IMR-90 (cell line): ENCODE measurements around the gene NPTX2. TPM values are rescaled to one million over a fixed set of nuclear protein-coding genes. Genes with fewer than 3 reads are reported as not detected.

Experiments used
- ATAC-seq: fragments of 200-7000 bp; cut with Tn5 transposase; 2 replicates; pipeline ENCODE4 v1.9.1; 2020; ENCODE audit warnings: low read depth, mild to moderate bottlenecking, moderate library complexity
- BruUV-seq: library from RNA; stranded (reverse); fragments of 400-500 nt; replicated peaks from 2 replicates; lab custom pipeline; 2021; lab: Mats Ljungman, UMichigan
- CTCF ChIA-PET: fragments of 300-600 bp; formaldehyde crosslinking; extraction: SDS; loops from one replicate; lab custom pipeline; 2021; ENCODE audit warnings: antibody characterized with exemption; lab: Yijun Ruan, JAX
- POLR2A ChIA-PET: fragments of 300-600 bp; sonication (Branson Sonifier 250); formaldehyde crosslinking; loops from one replicate; lab custom pipeline; 2022; ENCODE audit warnings: antibody characterized with exemption; ENCODE audit not compliant: unreplicated experiment; lab: Charles Lee
- DNase-seq: peaks from one replicate; pipeline ENCODE4 v3.0.0; 2013
- H2AFZ ChIP-seq: replicated peaks from 2 replicates; pipeline ENCODE3; 2013; ENCODE audit warnings: low read length, mild to moderate bottlenecking; ENCODE audit not compliant: poor library complexity
- H2AK5ac ChIP-seq: 2 replicates; pipeline ENCODE4 v1.6.1; 2013; ENCODE audit warnings: low read depth, low read length, inconsistent platforms
- H2AK9ac ChIP-seq: replicated peaks from 2 replicates; pipeline ENCODE3; 2013; ENCODE audit warnings: mild to moderate bottlenecking, low read depth, low read length, moderate library complexity; ENCODE audit not compliant: poor library complexity
- H2BK120ac ChIP-seq: 2 replicates; pipeline ENCODE4 v1.6.1; 2013; ENCODE audit warnings: low read depth, low read length, inconsistent platforms
- H2BK15ac ChIP-seq: 3 replicates; pipeline ENCODE4 v1.6.1; 2013; ENCODE audit warnings: low read depth, low read length, inconsistent platforms
- H2BK20ac ChIP-seq: 2 replicates; pipeline ENCODE4 v1.6.1; 2013; ENCODE audit warnings: low read depth, mild to moderate bottlenecking, inconsistent platforms, low read length, moderate library complexity
- H2BK5ac ChIP-seq: 2 replicates; pipeline ENCODE4 v1.6.1; 2013; ENCODE audit warnings: mild to moderate bottlenecking, low read depth, low read length, inconsistent platforms; ENCODE audit not compliant: poor library complexity, severe bottlenecking
- H3K14ac ChIP-seq: replicated peaks from 2 replicates; pipeline ENCODE4 v1.6.1; 2013; ENCODE audit warnings: low read depth, low read length, inconsistent platforms
- H3K18ac ChIP-seq: 2 replicates; pipeline ENCODE4 v1.6.1; 2013; ENCODE audit warnings: low read depth, low read length, control low read depth
- H3K23ac ChIP-seq: 2 replicates; pipeline ENCODE4 v1.6.1; 2013; ENCODE audit warnings: low read depth, low read length, inconsistent platforms
- H3K27ac ChIP-seq: 2 replicates; pipeline ENCODE4 v1.5.1; 2013; ENCODE audit warnings: mild to moderate bottlenecking, control low read depth, low read length; ENCODE audit not compliant: insufficient read depth
- H3K27me3 ChIP-seq: 2 replicates; pipeline ENCODE4 v1.6.1; 2013; ENCODE audit warnings: low read length; ENCODE audit not compliant: control insufficient read depth, insufficient read depth
- H3K36me3 ChIP-seq: 2 replicates; pipeline ENCODE4 v1.6.1; 2013; ENCODE audit warnings: low read length, mixed read lengths; ENCODE audit not compliant: control insufficient read depth, insufficient read depth
- H3K4ac ChIP-seq: 2 replicates; pipeline ENCODE4 v1.6.1; 2013; ENCODE audit warnings: low read depth, low read length, inconsistent platforms
- H3K4me1 ChIP-seq: 2 replicates; pipeline ENCODE4 v1.6.1; 2013; ENCODE audit warnings: low read length, mixed read lengths; ENCODE audit not compliant: control insufficient read depth, insufficient read depth
- H3K4me2 ChIP-seq: 2 replicates; pipeline ENCODE4 v1.6.1; 2013; ENCODE audit warnings: low read depth, mild to moderate bottlenecking, control low read depth, low read length, moderate library complexity
- H3K4me3 ChIP-seq: 2 replicates; pipeline ENCODE4 v1.5.1; 2013; ENCODE audit warnings: low read depth, mild to moderate bottlenecking, control low read depth, low read length, moderate library complexity; ENCODE audit not compliant: insufficient read depth
- H3K56ac ChIP-seq: 2 replicates; pipeline ENCODE4 v1.6.1; 2013; ENCODE audit warnings: low read length, inconsistent platforms; ENCODE audit not compliant: insufficient read depth; ENCODE audit errors: extremely low read depth
- H3K79me1 ChIP-seq, 2 experiments: 2 replicates each; pipeline ENCODE4 v1.6.1; 2013; ENCODE audit warnings: low read length in 2 of 2, inconsistent platforms in 1 of 2, low read depth in 1 of 2
- H3K9ac ChIP-seq: 2 replicates; pipeline ENCODE4 v1.6.1; 2013; ENCODE audit warnings: low read depth, low read length, control low read depth
- H3K9me1 ChIP-seq: 2 replicates; pipeline ENCODE4 v1.6.1; 2013; ENCODE audit warnings: low read length, inconsistent platforms; ENCODE audit not compliant: insufficient read depth
- H3K9me3 ChIP-seq: 2 replicates; pipeline ENCODE4 v1.6.1; 2013; ENCODE audit warnings: low read length; ENCODE audit not compliant: control insufficient read depth, insufficient read depth
- H4K20me1 ChIP-seq: 2 replicates; pipeline ENCODE4 v1.6.1; 2013; ENCODE audit warnings: low read length, inconsistent platforms; ENCODE audit not compliant: insufficient read depth
- H4K5ac ChIP-seq: 2 replicates; pipeline ENCODE4 v1.6.1; 2013; ENCODE audit warnings: mild to moderate bottlenecking, low read depth, low read length, control low read depth
- H4K8ac ChIP-seq, 2 experiments: 2 replicates each; pipeline ENCODE4 v1.6.1; 2013; ENCODE audit warnings: low read depth in 2 of 2, low read length in 2 of 2, control low read depth in 1 of 2, inconsistent platforms in 1 of 2
- H4K91ac ChIP-seq: 2 replicates; pipeline ENCODE4 v1.6.1; 2013; ENCODE audit warnings: low read depth, low read length, inconsistent platforms; ENCODE audit not compliant: insufficient read depth
- BHLHE40 ChIP-seq: fragments of 150-350 bp; IDR thresholded peaks from 2 replicates; pipeline ENCODE4 v1.6.1; 2016; ENCODE audit warnings: mild to moderate bottlenecking, low read depth, low read length
- CEBPB ChIP-seq: IDR thresholded peaks from 2 replicates; pipeline ENCODE4 v1.6.1; 2012; ENCODE audit warnings: low read depth, low read length, improper control_type of control experiment
- CHD1 ChIP-seq: IDR thresholded peaks from 2 replicates; pipeline ENCODE4 v1.6.1; 2012; ENCODE audit warnings: low read depth, low read length, improper control_type of control experiment
- FOS ChIP-seq: fragments of 150-350 bp; IDR thresholded peaks from 2 replicates; pipeline ENCODE4 v1.6.1; 2016; ENCODE audit warnings: low read depth, low read length
- MAFK ChIP-seq: IDR thresholded peaks from 2 replicates; pipeline ENCODE4 v1.6.1; 2012; ENCODE audit warnings: low read depth, low read length, improper control_type of control experiment
- MAZ ChIP-seq: IDR thresholded peaks from 2 replicates; pipeline ENCODE4 v1.6.1; 2012; ENCODE audit warnings: low read depth, mild to moderate bottlenecking, low read length, improper control_type of control experiment, moderate library complexity, borderline replicate concordance
- MXI1 ChIP-seq: IDR thresholded peaks from 2 replicates; pipeline ENCODE4 v1.6.1; 2012; ENCODE audit warnings: low read depth, mild to moderate bottlenecking, low read length, moderate library complexity, borderline replicate concordance
- NFE2L2 ChIP-seq: fragments of 150-350 bp; IDR thresholded peaks from 2 replicates; pipeline ENCODE4 v1.6.1; 2016; ENCODE audit warnings: low read depth, mild to moderate bottlenecking, low read length
- POLR2A ChIP-seq: IDR thresholded peaks from 2 replicates; pipeline ENCODE4 v1.6.1; 2012; ENCODE audit warnings: mild to moderate bottlenecking, low read depth, low read length
- RAD21 ChIP-seq: IDR thresholded peaks from 2 replicates; pipeline ENCODE4 v1.6.1; 2012; ENCODE audit warnings: low read length, improper control_type of control experiment
- RFX5 ChIP-seq: IDR thresholded peaks from 2 replicates; pipeline ENCODE4 v1.8.0; 2012; ENCODE audit warnings: low read depth, mild to moderate bottlenecking, low read length, moderate library complexity
- SMC3 ChIP-seq: fragments of 150-350 bp; IDR thresholded peaks from 2 replicates; pipeline ENCODE4 v1.6.1; 2016; ENCODE audit warnings: low read depth, mild to moderate bottlenecking, antibody characterized with exemption, low read length, moderate library complexity
- WGBS, 2 experiments: methylation state at CpG; one replicate each; pipeline versions ENCODE4 v1.1.5 to v1.1.7; 2013; ENCODE audit warnings: missing lambda C conversion rate in 2 of 2; ENCODE audit not compliant: insufficient read length in 1 of 2; ENCODE audit errors: extremely low coverage in 2 of 2; 5-methylcytosine and 5-hydroxymethylcytosine counted together
- dilution Hi-C: fragments of 300-500 bp; cut with HindIII; formaldehyde crosslinking; loops from one replicate; pipeline ENCODE4 v1.14.3; 2018; ENCODE audit warnings: low sequenced_read_pairs; ENCODE audit not compliant: unreplicated experiment
- in situ Hi-C: fragments of 300-500 bp; cut with MboI; formaldehyde crosslinking; loops from 3 replicates; pipeline ENCODE4 v1.14.3; 2019; ENCODE audit warnings: low sequenced_read_pairs, inconsistent platforms, mixed read lengths
- intact Hi-C: fragments of 100-400 bp; cut with micrococcal nuclease; formaldehyde crosslinking; loops from 2 replicates; pipeline ENCODE4 v1.10.0; 2022
- polyA plus RNA-seq, 3 experiments: library from polyadenylated mRNA; depleted of rRNA; stranded (reverse); fragments of >200 nt; gene quantifications; 2 replicates each; pipeline ENCODE4 v1.2.3, GENCODE V29; 2012; ENCODE audit warnings: low replicate concordance in 1 of 3
- total RNA-seq: library from RNA; depleted of rRNA; stranded (reverse); fragments of >200 nt; gene quantifications from 2 replicates; pipeline ENCODE4 v1.2.3, GENCODE V29; 2012
- TF ChIP-seq, protein P1 (sequence below): conservative IDR thresholded peaks from 2 replicates; pipeline ENCODE4 v1.5.1; 2012; ENCODE audit warnings: mild to moderate bottlenecking, low read depth, low read length, improper control_type of control experiment

The NPTX2 gene
- total and polyA plus RNA-seq, 2 of the 4 experiments (the other 2 are of a cell fraction), result under 0.01 to 0.03 TPM

DNA sequence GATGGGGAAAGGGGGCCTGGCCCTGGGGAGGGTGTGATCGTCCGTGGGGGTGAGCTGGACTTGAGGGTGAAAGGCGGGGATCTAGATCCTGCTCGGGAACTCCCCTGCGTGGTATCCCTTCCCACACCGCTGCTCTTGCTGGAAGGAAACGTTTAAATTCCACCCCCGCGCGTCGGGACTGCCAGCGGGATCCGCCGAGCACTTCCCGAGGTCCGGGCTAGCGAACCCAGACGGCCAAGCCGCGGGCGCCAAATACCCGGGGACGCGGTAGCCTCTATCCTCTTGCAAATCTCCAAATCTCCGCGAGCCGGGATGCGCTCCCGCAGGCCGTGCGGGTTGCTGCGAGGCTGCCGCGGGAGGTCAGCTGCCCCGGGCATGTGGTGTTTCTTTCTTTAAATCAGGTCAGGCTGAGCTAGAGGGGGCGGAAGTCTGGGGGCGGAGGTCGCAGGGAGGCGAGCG is 904 bp downstream of the NPTX2 start:
- Histone ChIP-seq H3K4ac (no peak overlapping the region), H3K27ac (no peak overlapping the region), H3K79me1 (no peaks in the 10 kb centered on the region), H4K91ac (no peak overlapping the region), H2AK5ac (no peak overlapping the region), H3K23ac (no peak overlapping the region), H3K14ac (no peak overlapping the region), H3K9me1 (no peaks in the 10 kb centered on the region), H2AK9ac (no peak overlapping the region), H3K4me2 (no peak overlapping the region), H4K8ac (no peak overlapping the region), H3K56ac (no peak overlapping the region), H2BK120ac (no peak overlapping the region), H3K27me3 (peaks cover 4% of the 10 kb centered on the region), H4K20me1 (no peaks in the 10 kb centered on the region), H3K18ac (no peak overlapping the region), H2BK20ac (no peak overlapping the region), H2AFZ (no peak overlapping the region), H3K4me1 (no peaks in the 10 kb centered on the region), H3K36me3 (no peaks in the 10 kb centered on the region), H3K4me3 (no peak overlapping the region), H4K5ac (no peak overlapping the region), H2BK5ac (no peak overlapping the region), H3K9ac (no peak overlapping the region), H2BK15ac (no peak overlapping the region), H3K9me3 (no peaks in the 10 kb centered on the region)
- dilution Hi-C loops (no loop called here), in situ Hi-C loops (no loop called here), intact Hi-C loops (no loop called here)
- TF ChIP-seq, protein P1, sequence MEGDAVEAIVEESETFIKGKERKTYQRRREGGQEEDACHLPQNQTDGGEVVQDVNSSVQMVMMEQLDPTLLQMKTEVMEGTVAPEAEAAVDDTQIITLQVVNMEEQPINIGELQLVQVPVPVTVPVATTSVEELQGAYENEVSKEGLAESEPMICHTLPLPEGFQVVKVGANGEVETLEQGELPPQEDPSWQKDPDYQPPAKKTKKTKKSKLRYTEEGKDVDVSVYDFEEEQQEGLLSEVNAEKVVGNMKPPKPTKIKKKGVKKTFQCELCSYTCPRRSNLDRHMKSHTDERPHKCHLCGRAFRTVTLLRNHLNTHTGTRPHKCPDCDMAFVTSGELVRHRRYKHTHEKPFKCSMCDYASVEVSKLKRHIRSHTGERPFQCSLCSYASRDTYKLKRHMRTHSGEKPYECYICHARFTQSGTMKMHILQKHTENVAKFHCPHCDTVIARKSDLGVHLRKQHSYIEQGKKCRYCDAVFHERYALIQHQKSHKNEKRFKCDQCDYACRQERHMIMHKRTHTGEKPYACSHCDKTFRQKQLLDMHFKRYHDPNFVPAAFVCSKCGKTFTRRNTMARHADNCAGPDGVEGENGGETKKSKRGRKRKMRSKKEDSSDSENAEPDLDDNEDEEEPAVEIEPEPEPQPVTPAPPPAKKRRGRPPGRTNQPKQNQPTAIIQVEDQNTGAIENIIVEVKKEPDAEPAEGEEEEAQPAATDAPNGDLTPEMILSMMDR, result no peak
- TF ChIP-seq RAD21, result no peak
- TF ChIP-seq MXI1, result no peak
- no peak for TF ChIP-seq NFE2L2
- no peak for TF ChIP-seq POLR2A
- TF ChIP-seq RFX5, result no peak
- TF ChIP-seq CHD1, result no peak
- no peak for TF ChIP-seq FOS
- TF ChIP-seq MAZ, result no peak
- no peak for TF ChIP-seq MAFK
- no peak for TF ChIP-seq BHLHE40
- no peak for TF ChIP-seq CEBPB
- no peak for TF ChIP-seq SMC3
- POLR2A ChIA-PET, result no interaction called here
- CTCF ChIA-PET, result no interaction called here
- BruUV-seq, result no TSS peak
- ATAC-seq (no peak), DNase-seq (no peak)
- 3% methylated on average over 6 of the region's 40 CpGs; no CpG with 5 or more reads in 1 of the 2 experiments for WGBS, 2 experiments
